OCI-LY1 (cell line): ENCODE results near the gene TIE1.

Experiments
- H2AFZ ChIP-seq: fragments of 200-600 bp; sonication (generic), shearing (Covaris generic); 2 replicates; pipeline ENCODE4 v1.6.0; 2014; ENCODE audit warnings: antibody characterized with exemption, mild to moderate bottlenecking, low read length
- H3F3A ChIP-seq: fragments of 200-600 bp; sonication (generic), shearing (Covaris generic); 2 replicates; pipeline ENCODE4 v1.6.0; 2014; ENCODE audit warnings: mild to moderate bottlenecking, antibody characterized with exemption, low read length, moderate library complexity; ENCODE audit not compliant: insufficient read depth
- H3K27ac ChIP-seq: fragments of 200-600 bp; sonication (generic); 2 replicates; pipeline ENCODE4 v1.5.1; 2014; ENCODE audit warnings: low read length, mixed run types, mild to moderate bottlenecking, low read depth; ENCODE audit not compliant: poor library complexity, severe bottlenecking
- H3K27me3 ChIP-seq: fragments of 200-600 bp; sonication (generic); 2 replicates; pipeline ENCODE4 v1.6.0; 2014; ENCODE audit warnings: antibody characterized with exemption, mild to moderate bottlenecking, low read length, moderate library complexity; ENCODE audit not compliant: insufficient read depth
- H3K36me3 ChIP-seq: fragments of 200-600 bp; sonication (generic); 2 replicates; pipeline ENCODE4 v1.6.1; 2014; ENCODE audit warnings: mild to moderate bottlenecking, antibody characterized with exemption, low read length, moderate library complexity, mixed read lengths; ENCODE audit not compliant: insufficient read depth
- H3K4me1 ChIP-seq: fragments of 200-600 bp; sonication (generic); 2 replicates; pipeline ENCODE4 v1.5.1; 2014; ENCODE audit warnings: mild to moderate bottlenecking, low read length, moderate library complexity; ENCODE audit not compliant: insufficient read depth, severe bottlenecking
- H3K4me2 ChIP-seq: fragments of 200-600 bp; sonication (generic), shearing (Covaris generic); 2 replicates; pipeline ENCODE4 v1.6.1; 2014; ENCODE audit warnings: low read length
- H3K4me3 ChIP-seq: fragments of 200-600 bp; sonication (generic); 2 replicates; pipeline ENCODE4 v1.5.1; 2014; ENCODE audit warnings: low read length, low read depth, mild to moderate bottlenecking, mixed read lengths; ENCODE audit not compliant: poor library complexity, severe bottlenecking
- H3K79me2 ChIP-seq: fragments of 200-600 bp; shearing (Covaris generic); 2 replicates; pipeline ENCODE4 v1.6.1; 2016; ENCODE audit warnings: mixed run types, low read length, mixed read lengths; ENCODE audit not compliant: insufficient read depth
- H3K9ac ChIP-seq: fragments of 200-600 bp; sonication (generic), shearing (Covaris generic); 2 replicates; pipeline ENCODE4 v1.6.1; 2014; ENCODE audit warnings: mild to moderate bottlenecking, low read length, mixed read lengths
- H3K9me2 ChIP-seq: fragments of 200-600 bp; sonication (generic), shearing (Covaris generic); 2 replicates; pipeline ENCODE4 v1.6.1; 2014; ENCODE audit warnings: low read depth, mild to moderate bottlenecking, low read length, mixed read lengths
- H3K9me3 ChIP-seq: fragments of 200-600 bp; shearing (Covaris generic); 2 replicates; pipeline ENCODE4 v1.6.1; 2014; ENCODE audit warnings: low read length, mixed read lengths
- H4K20me1 ChIP-seq: fragments of 200-600 bp; sonication (generic), shearing (Covaris generic); 2 replicates; pipeline ENCODE4 v1.6.0; 2016; ENCODE audit warnings: mild to moderate bottlenecking, low read length; ENCODE audit not compliant: insufficient read depth
- CTCF ChIP-seq: fragments of 200-600 bp; sonication (generic), shearing (Covaris generic); IDR thresholded peaks from 2 replicates; pipeline ENCODE4 v1.5.1; 2017; ENCODE audit warnings: mild to moderate bottlenecking, antibody characterized with exemption, low read length, moderate library complexity, mixed read lengths
- EZH2 ChIP-seq: fragments of 200-600 bp; sonication (generic), shearing (Covaris generic); IDR thresholded peaks from 2 replicates; pipeline ENCODE4 v1.8.0; 2017; ENCODE audit warnings: borderline replicate concordance, mixed run types, mild to moderate bottlenecking, antibody characterized with exemption, low read length, moderate library complexity, mixed read lengths

The TIE1 gene

GRCh38 chr1:43319288-43319687 is 18.5 kb downstream of the TIE1 start:
- Histone ChIP-seq H3K4me3 (no peak overlapping the region), H3K79me2 (no peaks in the 10 kb centered on the region), H3K27me3 (no peaks in the 10 kb centered on the region), H3K36me3 (no peaks in the 10 kb centered on the region), H3K9ac (no peak overlapping the region), H3K4me2 (no peak overlapping the region), H3K9me2 (no peaks in the 10 kb centered on the region), H2AFZ (no peak overlapping the region), H3K9me3 (no peaks in the 10 kb centered on the region), H4K20me1 (no peaks in the 10 kb centered on the region), H3F3A (no peaks in the 10 kb centered on the region), H3K4me1 (no peaks in the 10 kb centered on the region), H3K27ac (no peak overlapping the region)
- TF ChIP-seq CTCF = no peak
- TF ChIP-seq EZH2 = no peak

- Histone ChIP-seq H3K9me3 (no peaks in the 10 kb centered on the region), H3K4me3 (no peak overlapping the region), H3K27ac (no peak overlapping the region), H2AFZ (no peak overlapping the region), H3K79me2 (no peaks in the 10 kb centered on the region), H3K9me2 (no peaks in the 10 kb centered on the region), H3K27me3 (no peaks in the 10 kb centered on the region), H4K20me1 (no peaks in the 10 kb centered on the region), H3K4me1 (no peaks in the 10 kb centered on the region), H3F3A (no peaks in the 10 kb centered on the region), H3K9ac (no peak overlapping the region), H3K4me2 (no peak overlapping the region), H3K36me3 (no peaks in the 10 kb centered on the region)
- TF ChIP-seq CTCF (no peak), EZH2 (no peak)
Measured at GRCh38 chr1:43319766-43320165, 19.0 kb downstream of the TIE1 start.

GRCh38 chr1:43321331-43321891 is 20.6 kb downstream of the TIE1 start:
- H3K9ac ChIP-seq = no peak overlapping the region
- no peaks in the 10 kb centered on the region for H3K9me2 ChIP-seq
- H3K4me2 ChIP-seq = no peak overlapping the region
- no peak overlapping the region for H3K4me3 ChIP-seq
- no peaks in the 10 kb centered on the region for H3F3A ChIP-seq
- H3K27me3 ChIP-seq = no peaks in the 10 kb centered on the region
- H3K27ac ChIP-seq = no peak overlapping the region
- H3K79me2 ChIP-seq = no peaks in the 10 kb centered on the region
- H3K9me3 ChIP-seq = no peaks in the 10 kb centered on the region
- no peaks in the 10 kb centered on the region for H3K4me1 ChIP-seq
- H4K20me1 ChIP-seq = no peaks in the 10 kb centered on the region
- no peaks in the 10 kb centered on the region for H3K36me3 ChIP-seq
- H2AFZ ChIP-seq = no peak overlapping the region
- TF ChIP-seq EZH2 = no peak
- no peak for TF ChIP-seq CTCF
